HG02870 (cell line): Measurements from ENCODE around the gene ZNF362.
A peak's percentile ranks its signal among the peaks of the same experiment; 100 is the strongest.

ENCODE experiments used
- ATAC-seq: cut with Tn5 transposase; IDR thresholded peaks from one replicate; pipeline ENCODE4 v1.9.1; 2021; ENCODE audit warnings: mild to moderate bottlenecking, moderate library complexity; ENCODE audit not compliant: unreplicated experiment

The ZNF362 gene

DNA sequence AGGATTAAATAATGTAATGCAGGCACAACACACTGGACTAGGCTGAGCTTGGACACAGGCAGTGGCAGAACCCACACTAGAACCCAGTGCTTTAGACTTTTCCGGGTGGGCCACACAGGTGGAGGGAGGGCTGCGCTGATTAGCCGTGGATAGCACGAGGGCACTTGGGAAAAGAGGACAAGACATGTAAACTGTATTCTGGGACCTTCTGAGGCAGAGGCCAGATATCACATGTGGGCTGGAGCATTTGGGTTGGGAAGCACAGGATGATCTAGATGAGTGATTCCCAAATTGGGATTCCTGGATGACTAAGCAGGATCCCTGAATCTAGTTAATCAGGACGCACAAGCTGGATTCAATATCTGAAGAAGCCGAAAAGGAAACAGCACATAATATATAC is 84.9 kb downstream of the ZNF362 start:
- ATAC-seq: no peak

DNA sequence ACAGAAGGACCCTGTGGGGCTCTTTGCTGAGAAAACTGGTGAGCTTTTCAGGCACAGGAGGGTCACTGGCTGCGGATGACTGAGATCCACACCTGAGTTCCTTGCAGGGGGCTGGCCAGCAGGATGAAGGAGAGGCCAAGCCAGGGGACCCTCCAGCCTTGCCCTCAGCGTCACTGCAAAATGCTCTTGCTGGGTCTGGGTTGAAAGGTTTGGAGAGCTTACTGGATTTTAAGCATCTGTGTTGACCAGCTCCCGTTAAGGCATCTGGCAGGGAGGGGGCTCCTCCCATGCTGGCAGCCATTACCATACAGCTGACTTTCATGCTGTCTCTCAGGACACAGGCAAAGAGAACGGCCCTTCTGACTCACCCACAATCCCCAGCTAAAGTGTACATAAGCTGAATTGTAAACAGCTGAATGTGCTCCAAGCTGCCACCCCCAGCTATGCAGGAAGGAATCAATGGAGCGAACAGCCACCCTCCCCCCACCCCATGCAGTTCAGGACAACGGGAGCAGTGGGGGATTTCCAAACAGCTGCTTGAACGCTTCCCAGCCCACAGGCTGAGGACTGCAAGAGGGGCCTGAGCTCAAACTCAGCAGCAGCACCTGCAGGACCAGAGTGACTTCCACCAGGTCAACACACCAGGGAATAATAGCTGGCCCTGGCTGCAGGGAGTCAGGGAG is 85.9 kb downstream of the ZNF362 start:
- no peak for ATAC-seq

DNA sequence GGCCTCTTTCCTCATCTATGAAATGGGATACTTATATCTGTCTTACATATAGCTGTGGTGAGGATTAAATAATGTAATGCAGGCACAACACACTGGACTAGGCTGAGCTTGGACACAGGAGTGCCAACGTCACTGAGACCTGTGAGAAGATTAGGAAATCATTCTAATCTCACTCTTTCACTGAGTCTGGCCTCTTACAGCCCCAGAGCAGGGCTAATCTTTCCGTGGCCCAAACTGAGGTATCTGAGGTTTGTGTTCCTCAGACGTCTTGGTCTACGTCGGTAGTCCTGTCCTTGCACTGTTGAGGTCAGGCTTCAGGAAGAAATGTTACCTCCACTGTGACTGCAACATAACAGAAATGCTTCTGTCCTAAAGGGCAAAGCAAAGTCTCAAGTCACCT is 87.2 kb downstream of the ZNF362 start:
- no peak for ATAC-seq

DNA sequence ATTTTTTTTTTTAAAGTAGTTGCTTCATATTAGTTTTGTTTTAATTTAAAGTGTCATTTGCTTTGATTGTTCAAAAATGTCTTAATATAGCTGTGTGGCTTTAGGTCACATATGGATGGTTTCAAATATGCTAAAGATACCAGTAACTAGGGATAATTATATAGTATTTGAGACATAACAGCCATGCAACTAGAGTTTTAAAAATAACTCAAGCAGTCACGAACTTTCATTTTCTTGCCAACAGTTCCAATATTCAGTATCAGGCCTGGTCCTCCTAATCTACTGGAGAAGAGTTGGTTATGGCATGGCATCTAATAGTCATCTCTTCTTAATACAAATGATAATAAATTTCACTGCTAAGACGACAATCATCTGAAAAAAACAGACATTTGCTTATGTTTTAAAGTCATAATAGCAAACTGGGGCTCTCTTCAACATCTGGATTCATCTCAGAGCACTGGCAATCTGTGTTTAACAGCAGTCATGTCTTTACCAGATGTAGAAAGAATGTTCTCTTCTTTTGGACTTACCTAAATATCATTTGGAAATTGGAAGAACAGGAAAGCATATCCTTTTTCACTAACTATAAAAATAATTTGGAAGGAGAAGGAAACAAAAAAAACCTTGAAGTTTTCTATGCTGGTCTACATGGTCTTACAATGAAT is 88.7 kb downstream of the ZNF362 start:
- no peak for ATAC-seq

DNA sequence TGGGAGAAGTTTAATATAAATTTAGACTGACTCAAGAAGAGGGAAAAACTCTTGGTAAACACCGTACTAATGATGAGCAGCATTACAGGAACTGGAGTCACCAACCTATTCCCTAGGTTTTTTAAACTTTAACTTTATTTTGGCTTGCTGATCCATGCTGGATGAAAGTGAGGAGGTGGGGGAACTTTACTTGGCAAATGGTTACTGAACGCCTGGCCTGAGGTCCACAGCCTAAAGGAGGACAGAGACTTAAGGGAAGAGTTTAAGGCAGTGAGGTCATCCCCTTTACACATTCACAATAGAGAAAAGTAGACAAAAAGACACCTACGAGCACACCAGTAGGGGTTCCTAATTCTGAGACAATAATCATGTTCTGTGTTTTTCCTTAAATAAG is 90.2 kb downstream of the ZNF362 start:
- ATAC-seq: no peak

DNA sequence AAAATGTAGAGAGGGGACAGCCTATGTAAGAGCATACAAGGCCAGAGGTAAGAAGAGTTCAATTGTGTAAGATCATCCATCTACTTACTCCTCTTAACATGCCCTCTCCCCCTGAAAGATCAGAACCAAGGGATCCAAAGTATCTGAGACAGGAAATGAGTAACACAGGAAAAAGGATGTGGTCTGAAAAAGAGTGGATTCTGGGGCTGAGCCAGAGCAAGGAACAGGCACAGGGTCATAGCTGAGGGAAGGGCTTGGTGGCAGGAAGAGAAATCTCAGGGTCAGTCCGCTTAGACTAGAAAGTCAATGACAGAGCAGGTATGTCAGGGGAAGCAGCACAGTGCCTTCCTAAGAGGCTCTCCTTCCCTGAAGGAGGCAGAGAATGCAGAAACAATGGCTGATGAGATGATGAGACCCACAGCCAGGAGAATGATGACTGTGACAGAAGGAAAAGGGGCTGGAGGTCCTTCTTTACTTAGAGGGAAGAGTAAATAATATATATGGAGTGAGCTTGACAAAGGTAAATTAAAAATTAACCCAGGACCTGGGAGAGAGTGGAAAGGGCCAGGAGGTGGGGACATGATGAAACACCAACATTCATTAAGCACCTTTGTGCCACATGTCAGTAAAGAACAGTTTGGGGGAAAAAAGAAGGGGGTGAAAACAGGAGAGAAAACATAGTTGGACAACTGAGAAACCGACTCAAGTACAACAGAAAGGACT is 90.8 kb downstream of the ZNF362 start:
- no peak for ATAC-seq

DNA sequence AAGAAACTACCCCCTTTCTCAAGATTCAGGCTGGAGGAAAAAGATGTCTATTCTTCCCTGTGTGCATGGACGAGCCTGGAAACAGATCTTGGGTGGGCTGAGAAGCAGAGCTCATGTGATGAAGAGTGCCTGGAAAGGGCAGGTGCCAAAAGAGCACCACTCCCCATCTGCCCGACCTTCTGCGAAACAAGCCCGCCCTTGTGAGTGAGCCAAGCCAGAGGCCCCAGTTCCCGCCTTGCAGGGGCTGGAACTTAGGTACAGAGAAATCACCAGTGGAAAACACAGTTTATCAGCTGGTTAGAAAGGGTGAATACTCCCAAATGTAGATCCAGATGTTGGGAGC is 91.3 kb downstream of the ZNF362 start:
- ATAC-seq: no peak

DNA sequence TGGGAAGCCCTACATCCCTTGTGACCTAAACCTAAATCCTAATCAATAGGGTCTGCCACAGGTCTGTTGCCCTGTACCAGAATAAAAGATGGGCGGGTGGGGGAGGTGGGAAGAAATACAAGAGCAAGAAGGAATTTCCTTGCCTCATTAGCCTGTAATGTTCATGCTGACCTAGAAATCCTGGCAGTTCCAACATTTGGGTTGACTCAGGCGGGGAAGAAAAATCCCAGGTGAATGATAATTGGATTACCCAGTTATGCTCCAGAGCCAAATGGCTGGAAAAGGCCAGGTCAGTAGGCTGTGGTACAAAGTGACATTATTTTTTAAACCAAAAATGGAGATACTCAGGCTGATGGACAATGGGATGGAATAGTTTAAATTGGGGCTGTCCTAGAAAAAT is 91.9 kb downstream of the ZNF362 start:
- ATAC-seq: no peak

DNA sequence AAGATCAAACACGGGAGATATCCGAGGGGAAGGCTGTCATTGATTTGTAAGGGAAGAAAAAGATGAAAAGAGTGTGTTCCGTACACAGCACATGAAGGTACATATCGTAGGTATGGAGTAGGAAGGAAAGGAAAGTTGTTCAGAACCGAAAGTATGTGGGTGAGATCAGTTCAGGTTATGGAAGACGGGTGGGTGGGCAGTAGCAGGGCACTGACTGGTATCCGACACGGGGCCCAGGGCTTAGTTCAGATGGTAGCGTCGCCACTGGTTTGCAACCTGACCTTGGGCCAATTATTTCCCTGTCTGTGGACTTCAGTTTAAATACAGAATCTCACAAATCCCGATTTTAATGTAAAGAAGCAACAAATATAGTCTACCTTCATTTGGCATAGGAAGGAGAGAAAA is 92.4 kb downstream of the ZNF362 start:
- ATAC-seq: no peak

DNA sequence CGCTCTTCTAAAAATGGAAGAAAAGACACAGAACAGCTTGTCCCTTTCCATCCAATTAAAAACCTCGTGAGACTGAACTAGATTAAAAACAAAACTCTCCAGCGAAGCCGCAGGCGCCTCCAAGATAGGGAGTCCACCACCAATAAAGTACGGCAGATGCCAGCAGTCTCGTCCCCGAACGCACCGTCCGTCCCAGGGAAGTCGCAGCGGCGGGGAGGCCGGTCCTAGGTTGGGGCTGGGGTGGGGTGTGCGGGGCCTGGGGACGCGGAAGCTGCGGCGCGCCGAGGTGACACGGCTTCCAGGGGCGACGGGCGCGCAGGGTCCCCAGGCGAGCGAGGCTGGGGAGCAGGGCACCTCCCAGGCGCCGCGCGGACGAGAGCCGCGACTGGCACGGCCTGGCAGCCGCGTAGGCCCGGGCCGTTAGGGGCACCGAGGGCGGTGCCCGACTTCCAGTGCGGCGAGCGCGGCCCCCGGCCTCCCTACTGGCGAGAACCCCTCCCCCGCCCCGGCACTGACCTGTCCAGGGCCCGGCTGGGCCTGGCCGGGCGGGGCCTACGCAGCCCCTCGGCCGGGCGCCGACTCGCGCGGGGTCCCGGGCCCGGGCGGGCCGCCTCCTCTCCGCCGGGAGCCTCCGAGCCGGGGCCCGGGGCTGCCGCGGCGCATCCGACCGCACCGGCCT is 92.9 kb downstream of the ZNF362 start:
- peak; percentile 24 for ATAC-seq

DNA sequence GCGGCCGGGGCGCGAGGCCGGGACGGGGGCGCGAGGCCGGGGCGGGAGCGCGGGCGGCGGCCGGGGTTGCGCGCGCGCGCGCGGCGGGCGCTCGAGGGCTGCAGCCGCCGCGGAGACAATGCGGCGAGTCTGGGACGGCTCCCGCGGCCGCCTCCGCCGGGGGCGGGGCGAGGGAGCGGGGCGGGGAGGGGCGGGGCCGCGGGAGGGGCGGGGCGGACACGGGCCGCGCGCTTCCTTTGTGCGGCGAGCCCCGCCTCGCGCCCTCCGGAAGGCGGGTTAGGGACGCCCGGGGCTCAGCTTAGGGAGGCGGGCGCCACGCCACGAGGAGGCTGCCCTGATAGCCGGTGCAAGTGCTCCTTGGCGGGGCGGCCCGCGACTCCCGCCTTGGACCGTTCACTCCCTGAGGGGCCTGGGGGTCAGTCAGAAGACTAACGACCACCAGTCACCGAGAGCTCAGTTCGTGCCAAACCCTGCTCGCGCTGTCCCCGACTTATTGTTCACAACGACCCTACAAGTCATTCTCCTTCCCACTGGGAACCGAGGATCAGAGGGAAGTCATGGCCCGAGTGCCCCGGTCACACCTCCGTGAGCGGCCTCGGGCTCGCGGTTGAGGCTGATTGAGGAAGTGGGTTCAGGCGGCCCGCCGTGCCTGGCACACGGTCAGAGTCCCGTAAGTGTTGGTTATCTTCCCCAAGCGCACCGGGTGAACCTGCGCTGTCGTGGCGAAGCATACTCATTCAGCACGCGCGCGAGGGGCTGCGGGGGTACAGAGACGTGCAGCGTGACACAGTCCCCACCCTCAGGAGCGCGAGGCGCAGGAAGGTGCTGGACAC is 93.7 kb downstream of the ZNF362 start:
- peak; percentile 77 for ATAC-seq
